HG03139 (cell line): Measurements from ENCODE around the gene GMIP.
"Not testable (repeated sequence)": the region's sequence is repeated elsewhere in the genome, so short reads cannot be mapped to it uniquely, and the experiment has no call there.

Source experiments
- ATAC-seq: cut with Tn5 transposase; IDR thresholded peaks from one replicate; pipeline ENCODE4 v1.9.1; 2021; ENCODE audit not compliant: unreplicated experiment

The GMIP gene

GRCh38 chr19:19613506-19613905 lies 30.0 kb downstream of the GMIP start:
- no peak for ATAC-seq

GRCh38 chr19:19610376-19611202 lies 32.9 kb downstream of the GMIP start:
- no peak for ATAC-seq

GRCh38 chr19:19606686-19607085 lies 36.8 kb downstream of the GMIP start:
- ATAC-seq = not testable (repeated sequence)

- ATAC-seq = no peak
Measured at GRCh38 chr19:19606021-19606420, 37.4 kb downstream of the GMIP start.

- ATAC-seq = no peak
Measured at GRCh38 chr19:19602713-19603324, 40.6 kb downstream of the GMIP start.

- no peak for ATAC-seq
Measured at GRCh38 chr19:19602136-19602712, 41.2 kb downstream of the GMIP start.

GRCh38 chr19:19600793-19601330 lies 42.6 kb downstream of the GMIP start:
- no peak for ATAC-seq

GRCh38 chr19:19598728-19599451 lies 44.6 kb downstream of the GMIP start:
- not testable (repeated sequence) for ATAC-seq

GRCh38 chr19:19597809-19598306 lies 45.6 kb downstream of the GMIP start:
- peak; percentile 46 for ATAC-seq

- ATAC-seq = no peak
Measured at GRCh38 chr19:19595171-19595701, 48.2 kb downstream of the GMIP start.

GRCh38 chr19:19594381-19594780 lies 49.1 kb downstream of the GMIP start:
- no peak for ATAC-seq

GRCh38 chr19:19592690-19593089 lies 50.8 kb downstream of the GMIP start:
- no peak for ATAC-seq

GRCh38 chr19:19591133-19591825 lies 52.2 kb downstream of the GMIP start:
- no peak for ATAC-seq

- no peak for ATAC-seq
Measured at GRCh38 chr19:19588546-19588945, 54.9 kb downstream of the GMIP start.

- ATAC-seq = no peak
Measured at GRCh38 chr19:19587771-19588170, 55.7 kb downstream of the GMIP start.

GRCh38 chr19:19584356-19584755 lies 59.1 kb downstream of the GMIP start:
- no peak for ATAC-seq

GRCh38 chr19:19582471-19582870 lies 61.0 kb downstream of the GMIP start:
- no peak for ATAC-seq

GRCh38 chr19:19581391-19581790 lies 62.1 kb downstream of the GMIP start:
- no peak for ATAC-seq

GRCh38 chr19:19580418-19580817 lies 63.0 kb downstream of the GMIP start:
- no peak for ATAC-seq
